Esophagus squamous epithelium (tissue), 5 donors: ENCODE data around the gene KCNG2. TPM values are rescaled to one million over a fixed set of nuclear protein-coding genes. Genes with fewer than 3 reads are reported as not detected.

ENCODE experiments used
- DNase-seq: peaks from one replicate; lab custom pipeline; 2025; lab: John Stamatoyannopoulos, UW
- H3K27ac ChIP-seq, 4 donors: fragments of 200-600 bp; sonication (generic); one replicate each; pipeline ENCODE4 v1.5.1; 2016 to 2019; ENCODE audit warnings: mild to moderate bottlenecking in 1 of 4
- H3K27me3 ChIP-seq, 4 donors: fragments of 200-600 bp; sonication (generic); 1 replicate in 3 of 4; 2 replicates in 1 of 4; pipeline versions ENCODE4 v1.5.1 to v1.6.0; 2017 to 2021; ENCODE audit warnings: antibody characterized with exemption in 1 of 4
- H3K36me3 ChIP-seq, 3 donors: fragments of 200-600 bp; sonication (generic); one replicate each; pipeline ENCODE4 v1.5.1; 2016 to 2019
- H3K4me1 ChIP-seq, 3 donors: fragments of 200-600 bp; sonication (generic); one replicate each; pipeline ENCODE4 v1.5.1; 2017 to 2019
- H3K4me3 ChIP-seq, 4 donors: fragments of 200-600 bp; sonication (generic); 1 replicate in 3 of 4; 2 replicates in 1 of 4; pipeline ENCODE4 v1.5.1; 2016 to 2019; ENCODE audit warnings: mild to moderate bottlenecking in 2 of 4, moderate library complexity in 1 of 4
- H3K9me3 ChIP-seq, 3 donors: fragments of 200-600 bp; sonication (generic); one replicate each; pipeline ENCODE4 v1.5.1; 2016 to 2019
- CTCF ChIP-seq, 6 experiments: fragments of 450-650 bp in 4 of 6; fragments of 200-600 bp in 2 of 6; sonication (generic) in 2 of 6; IDR thresholded peaks; one replicate each; pipeline ENCODE4 v1.5.1; 2016 to 2019; ENCODE audit warnings: antibody characterized with exemption in 6 of 6, mild to moderate bottlenecking in 4 of 6, moderate library complexity in 4 of 6
- POLR2A ChIP-seq, 4 donors: fragments of 450-650 bp; IDR thresholded peaks; one replicate each; pipeline ENCODE4 v1.6.1; 2017; ENCODE audit warnings: antibody characterized with exemption in 4 of 4, mild to moderate bottlenecking in 4 of 4, moderate library complexity in 3 of 4
- WGBS, 2 donors: methylation state at CpG; one replicate each; pipeline ENCODE4 v1.1.5; 2018; 5-methylcytosine and 5-hydroxymethylcytosine counted together
- intact Hi-C: fragments of 100-400 bp; cut with DNase I; formaldehyde crosslinking; loops from one replicate; pipeline ENCODE4 v1.15.0; 2022
- total RNA-seq, 4 donors: library from RNA; depleted of rRNA; stranded (reverse); fragments of >200 nt; gene quantifications; one replicate each; pipeline ENCODE4 v1.1.0, GENCODE V29; 2016
- donor health status: DM: yes; HTN: yes; CAD: no.

Gene KCNG2
- total RNA-seq, 4 donors from 2014 or later = 0.19 TPM; not detected in 3

GRCh38 chr18:79911344-79912270 lies 113.9 kb downstream of the KCNG2 start:
- 84 to 85% methylated on average over 10 to 11 of the region's 29 CpGs for WGBS, 2 donors
- Histone ChIP-seq H3K4me1 (no peaks in the 10 kb centered on the region), H3K27me3 (no peaks in the 10 kb centered on the region), H3K36me3 (peaks cover 0 to 77% (median 0%) of the 10 kb centered on the region in 3 donors), H3K9me3 (no peaks in the 10 kb centered on the region), H3K4me3 (no peak overlapping the region), H3K27ac (no peak overlapping the region)
- intact Hi-C loops = no loop called here
- no peak for TF ChIP-seq CTCF (IDR thresholded peaks at IDR 0.05)
- TF ChIP-seq POLR2A (IDR thresholded peaks at IDR 0.05) = no peak
- DNase-seq = no peak

- no peak for TF ChIP-seq CTCF (IDR thresholded peaks at IDR 0.05)
- no peak for TF ChIP-seq POLR2A (IDR thresholded peaks at IDR 0.05)
- WGBS, 2 donors = 85 to 93% methylated on average over 5 to 18 of the region's 20 CpGs
- Histone ChIP-seq H3K27me3 (no peaks in the 10 kb centered on the region), H3K4me3 (no peak overlapping the region), H3K9me3 (no peaks in the 10 kb centered on the region), H3K36me3 (peaks cover 0 to 83% (median 4%) of the 10 kb centered on the region in 3 donors), H3K4me1 (no peaks in the 10 kb centered on the region), H3K27ac (no peak overlapping the region)
- no peak for DNase-seq
- intact Hi-C loops = no loop called here
Observed at GRCh38 chr18:79912409-79912991, 114.8 kb downstream of the KCNG2 start.

GRCh38 chr18:79912994-79913831 lies 115.5 kb downstream of the KCNG2 start:
- DNase-seq = no peak
- Histone ChIP-seq H3K4me1 (no peaks in the 10 kb centered on the region), H3K27ac (no peak overlapping the region), H3K27me3 (no peaks in the 10 kb centered on the region), H3K9me3 (no peaks in the 10 kb centered on the region), H3K36me3 (peaks cover 0 to 83% (median 4%) of the 10 kb centered on the region in 3 donors), H3K4me3 (no peak overlapping the region)
- intact Hi-C loops = no loop called here
- 91 to 93% methylated on average over 7 to 21 of the region's 28 CpGs for WGBS, 2 donors
- TF ChIP-seq CTCF (IDR thresholded peaks at IDR 0.05) = no peak
- no peak for TF ChIP-seq POLR2A (IDR thresholded peaks at IDR 0.05)

GRCh38 chr18:79914614-79915160 lies 116.9 kb downstream of the KCNG2 start:
- H3K27ac ChIP-seq = no peak overlapping the region
- no peak overlapping the region for H3K4me3 ChIP-seq
- H3K4me1 ChIP-seq = no peaks in the 10 kb centered on the region
- WGBS, 2 donors = 80% methylated on average over 4 to 14 of the region's 20 CpGs
- no peaks in the 10 kb centered on the region for H3K27me3 ChIP-seq
- TF ChIP-seq POLR2A (IDR thresholded peaks at IDR 0.05) = no peak
- TF ChIP-seq CTCF (IDR thresholded peaks at IDR 0.05) = no peak
- H3K9me3 ChIP-seq = no peaks in the 10 kb centered on the region
- no peak for DNase-seq
- peaks cover 8 to 83% (median 13%) of the 10 kb centered on the region in 3 donors for H3K36me3 ChIP-seq
- intact Hi-C loops = no loop called here
